CD14-positive monocyte (primary cell): Measurements from ENCODE around the gene EXTL2. TPM values are rescaled to one million over a fixed set of nuclear protein-coding genes. Genes with fewer than 3 reads are reported as not detected.

ENCODE experiments used
- DNase-seq, 3 donors: peaks; one replicate each; pipeline ENCODE4 v3.0.0-alpha.2; 2011 to 2022
- H2AFZ ChIP-seq: 2 replicates; pipeline ENCODE4 v1.6.0; 2012; ENCODE audit warnings: mild to moderate bottlenecking, low read depth, low read length, inconsistent platforms; ENCODE audit not compliant: insufficient read depth, poor library complexity, severe bottlenecking
- H3K27ac ChIP-seq, 2 donors: 1 replicate in 1 of 2; 2 replicates in 1 of 2; pipeline ENCODE4 v1.5.1; 2012 to 2013; ENCODE audit warnings: low read length in 2 of 2, control low read depth in 1 of 2, inconsistent platforms in 1 of 2, low read depth in 1 of 2, mild to moderate bottlenecking in 1 of 2
- H3K27me3 ChIP-seq, 2 donors: one replicate each; pipeline versions ENCODE4 v1.6.0 to v1.6.1; 2011 to 2013; ENCODE audit warnings: low read length in 2 of 2; ENCODE audit not compliant: control insufficient read depth in 2 of 2, insufficient read depth in 2 of 2
- H3K36me3 ChIP-seq, 2 donors: replicated peaks in 1 of 2; 1 replicate in 1 of 2; 2 replicates in 1 of 2; pipeline versions ENCODE4 v1.5.1 to v1.6.1; 2012 to 2013; ENCODE audit warnings: low read length in 2 of 2, control low read depth in 1 of 2, inconsistent platforms in 1 of 2, mild to moderate bottlenecking in 1 of 2; ENCODE audit not compliant: insufficient read depth in 2 of 2, control insufficient read depth in 1 of 2
- H3K4me1 ChIP-seq, 2 donors: 1 replicate in 1 of 2; 2 replicates in 1 of 2; pipeline versions ENCODE4 v1.5.1 to v1.6.1; 2012 to 2013; ENCODE audit warnings: low read length in 2 of 2, control low read depth in 1 of 2, inconsistent platforms in 1 of 2, mild to moderate bottlenecking in 1 of 2, moderate library complexity in 1 of 2; ENCODE audit not compliant: insufficient read depth in 2 of 2, control insufficient read depth in 1 of 2
- H3K4me2 ChIP-seq: replicated peaks from 2 replicates; pipeline ENCODE3; 2012; ENCODE audit warnings: low read length, moderate library complexity, mild to moderate bottlenecking; ENCODE audit not compliant: poor library complexity, severe bottlenecking; ENCODE audit errors: extremely low read depth
- H3K4me3 ChIP-seq, 3 experiments: fragments of 200-600 bp in 1 of 3; sonication (generic) in 1 of 3; replicated peaks in 1 of 3; 1 replicate in 2 of 3; 2 replicates in 1 of 3; pipeline ENCODE4 v1.5.1; 2011 to 2013; ENCODE audit warnings: low read length in 3 of 3, mild to moderate bottlenecking in 3 of 3, control low read depth in 2 of 3, low read depth in 2 of 3, inconsistent platforms in 1 of 3, moderate library complexity in 1 of 3
- H3K79me2 ChIP-seq: 2 replicates; pipeline ENCODE4 v1.6.0; 2012; ENCODE audit warnings: mild to moderate bottlenecking, control low read depth, inconsistent platforms, low read length, moderate library complexity; ENCODE audit not compliant: insufficient read depth
- H3K9ac ChIP-seq: 2 replicates; pipeline ENCODE4 v1.6.0; 2017; ENCODE audit warnings: low read length, mild to moderate bottlenecking; ENCODE audit not compliant: insufficient read depth, poor library complexity, severe bottlenecking
- H3K9me3 ChIP-seq, 2 donors: replicated peaks in 1 of 2; 1 replicate in 1 of 2; 2 replicates in 1 of 2; pipeline versions ENCODE4 v1.5.1 to v1.6.1; 2012 to 2013; ENCODE audit warnings: low read length in 2 of 2, control low read depth in 1 of 2; ENCODE audit not compliant: control insufficient read depth in 1 of 2, insufficient read depth in 1 of 2
- H4K20me1 ChIP-seq: 2 replicates; pipeline ENCODE4 v1.6.0; 2012; ENCODE audit warnings: mild to moderate bottlenecking, low read length, control low read depth, moderate library complexity; ENCODE audit not compliant: insufficient read depth
- H3K27ac Mint-ChIP-seq, 7 donors: one replicate each; pipeline ENCODE4 v1.8.0; 2020; ENCODE audit warnings: mild to moderate bottlenecking in 7 of 7, mixed read lengths in 7 of 7, moderate library complexity in 6 of 7, inconsistent platforms in 2 of 7
- H3K27me3 Mint-ChIP-seq, 3 donors: one replicate each; pipeline ENCODE4 v1.8.0; 2021 to 2022; ENCODE audit warnings: low read depth in 3 of 3, mild to moderate bottlenecking in 3 of 3, mixed read lengths in 3 of 3, moderate library complexity in 3 of 3, inconsistent platforms in 1 of 3
- H3K36me3 Mint-ChIP-seq, 2 donors: one replicate each; pipeline ENCODE4 v1.8.0; 2020; ENCODE audit warnings: mixed read lengths in 2 of 2, inconsistent platforms in 1 of 2, mild to moderate bottlenecking in 1 of 2
- H3K4me1 Mint-ChIP-seq: one replicate; pipeline ENCODE4 v1.8.0; 2020; ENCODE audit warnings: mild to moderate bottlenecking, mixed read lengths
- H3K4me3 Mint-ChIP-seq, 2 donors: one replicate each; pipeline ENCODE4 v1.8.0; 2020; ENCODE audit warnings: mild to moderate bottlenecking in 2 of 2, mixed read lengths in 2 of 2, moderate library complexity in 1 of 2
- H3K9me3 Mint-ChIP-seq, 7 donors: one replicate each; pipeline ENCODE4 v1.8.0; 2020 to 2022; ENCODE audit warnings: mixed read lengths in 7 of 7, mild to moderate bottlenecking in 6 of 7, moderate library complexity in 6 of 7, inconsistent platforms in 2 of 7
- CTCF ChIP-seq: fragments of 200-600 bp; IDR thresholded peaks from one replicate; pipeline ENCODE4 v1.8.0; 2022; ENCODE audit warnings: antibody characterized with exemption, mild to moderate bottlenecking
- intact Hi-C, 2 donors: fragments of 100-400 bp; cut with micrococcal nuclease; formaldehyde crosslinking; loops; one replicate each; pipeline versions ENCODE4 v1.15.0 to v1.15.1; 2023
- polyA plus RNA-seq, 3 donors: library from polyadenylated mRNA; depleted of rRNA in 1 of 3; unstranded in 2 of 3; stranded (reverse) in 1 of 3; fragments of 300-500 nt in 2 of 3; fragments of >200 nt in 1 of 3; fragmentation: Illumina TruSeq in 2 of 3; gene quantifications; 1 replicate in 2 of 3; 2 replicates in 1 of 3; pipeline ENCODE4 v1.2.3, GENCODE V29; 2012 to 2021

The EXTL2 gene
- polyA plus RNA-seq, 3 donors: 0.89 to 1.2 (median 0.92) TPM

- no peaks in the 10 kb centered on the region for H3K36me3 Mint-ChIP-seq
These were observed 15.2 kb downstream of the EXTL2 start for GRCh38 chr1:100879422-100879821.

GRCh38 chr1:100876291-100876690 lies 18.4 kb downstream of the EXTL2 start:
- no peaks in the 10 kb centered on the region for H3K9me3 Mint-ChIP-seq
- Histone ChIP-seq H3K9ac (no peak overlapping the region), H3K79me2 (no peaks in the 10 kb centered on the region), H3K4me1 (no peaks in the 10 kb centered on the region), H3K27me3 (no peaks in the 10 kb centered on the region), H3K4me3 (no peak overlapping the region), H2AFZ (no peak overlapping the region), H3K27ac (no peak overlapping the region), H4K20me1 (no peaks in the 10 kb centered on the region), H3K4me2 (no peak overlapping the region), H3K9me3 (no peaks in the 10 kb centered on the region), H3K36me3 (no peaks in the 10 kb centered on the region)
- no peak overlapping the region for H3K4me3 Mint-ChIP-seq
- H3K4me1 Mint-ChIP-seq: no peaks in the 10 kb centered on the region
- intact Hi-C loops: no loop called here
- no peak for TF ChIP-seq CTCF
- DNase-seq: no peak
- H3K27me3 Mint-ChIP-seq: no peaks in the 10 kb centered on the region
- H3K27ac Mint-ChIP-seq: no peak overlapping the region
- H3K36me3 Mint-ChIP-seq: no peaks in the 10 kb centered on the region

More at GRCh38 chr1:100879422-100879821, 15.2 kb downstream of the EXTL2 start:
- H3K9ac ChIP-seq: no peak overlapping the region
- H3K9me3 ChIP-seq: no peaks in the 10 kb centered on the region
- H3K79me2 ChIP-seq: no peaks in the 10 kb centered on the region
- Mint-ChIP-seq H3K4me3 (no peak overlapping the region), H3K27ac (no peak overlapping the region), H3K27me3 (no peaks in the 10 kb centered on the region), H3K4me1 (peaks cover 16% of the 10 kb centered on the region), H3K9me3 (peaks cover 0 to 4% (median 0%) of the 10 kb centered on the region in 7 donors)
- H4K20me1 ChIP-seq: no peaks in the 10 kb centered on the region
- no peak overlapping the region for H3K4me3 ChIP-seq
- no peak for TF ChIP-seq CTCF
- intact Hi-C loops: no loop called here
- peaks cover 13 to 16% of the 10 kb centered on the region in 2 donors for H3K4me1 ChIP-seq
- no peak overlapping the region for H3K4me2 ChIP-seq
- DNase-seq: no peak
- H3K27ac ChIP-seq: no peak overlapping the region
- H3K27me3 ChIP-seq: no peaks in the 10 kb centered on the region
- no peak overlapping the region for H2AFZ ChIP-seq
- no peaks in the 10 kb centered on the region for H3K36me3 ChIP-seq
